Stimulated activated CD4-positive, alpha-beta T cell treated with anti-CD3 and anti-CD28 coated beads, Interleukin-4, amount 100 ng/mL, for 48 hours (primary cell): Measurements from ENCODE around the gene EPOP.

Experiments
- DNase-seq, 2 donors: peaks; one replicate each; pipeline ENCODE4 v3.0.0-alpha.2; 2020; ENCODE audit warnings: low read depth in 2 of 2

EPOP gene

DNA sequence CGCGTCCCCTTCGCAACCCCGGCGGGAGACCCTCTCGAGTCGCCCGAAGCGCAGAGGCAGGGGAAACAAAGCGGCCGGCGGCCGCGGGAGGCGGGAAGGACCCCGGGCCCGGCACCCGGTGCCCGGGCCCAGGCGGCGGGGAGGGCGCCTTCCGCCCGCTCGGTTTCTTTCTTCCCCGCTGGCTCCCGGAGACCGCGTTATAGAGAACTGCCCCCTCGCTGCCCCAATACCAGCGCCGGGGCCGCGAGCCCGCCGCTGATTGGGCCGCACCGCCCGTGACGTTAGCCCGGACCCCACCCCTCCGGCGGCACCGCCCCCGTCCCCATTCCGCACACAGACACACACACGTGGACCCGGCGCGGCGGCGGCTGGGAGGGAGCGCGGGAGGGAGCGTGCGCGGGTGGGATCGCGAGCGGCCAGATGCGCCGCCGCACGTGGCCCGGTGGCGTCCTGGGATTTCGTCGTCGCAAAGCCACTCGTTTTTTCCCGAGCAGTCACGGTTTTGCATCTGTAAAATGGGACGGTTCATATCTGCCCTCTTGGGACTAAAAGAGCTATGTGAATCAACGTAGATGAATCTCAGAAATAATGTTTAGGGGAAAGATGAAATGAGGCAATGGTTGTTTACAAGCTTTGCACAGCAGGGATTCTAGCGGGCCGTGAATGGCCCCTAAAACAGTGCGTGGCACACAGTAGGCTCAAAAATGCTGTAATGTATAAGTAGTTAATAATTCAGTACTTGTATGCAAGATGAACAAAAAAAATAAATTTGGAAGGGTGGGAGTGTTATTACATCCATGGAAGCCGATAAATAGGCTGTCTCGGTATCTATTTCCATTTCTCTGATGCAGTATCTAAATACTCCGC is at the start of gene EPOP:
Gene EPOP, minus strand, starts transcription at position 209 of the 867 bp plus-strand sequence. CDS start 462 bp downstream, outside the sequence.
- DNase-seq: peak; percentile 90 to 92

DNA sequence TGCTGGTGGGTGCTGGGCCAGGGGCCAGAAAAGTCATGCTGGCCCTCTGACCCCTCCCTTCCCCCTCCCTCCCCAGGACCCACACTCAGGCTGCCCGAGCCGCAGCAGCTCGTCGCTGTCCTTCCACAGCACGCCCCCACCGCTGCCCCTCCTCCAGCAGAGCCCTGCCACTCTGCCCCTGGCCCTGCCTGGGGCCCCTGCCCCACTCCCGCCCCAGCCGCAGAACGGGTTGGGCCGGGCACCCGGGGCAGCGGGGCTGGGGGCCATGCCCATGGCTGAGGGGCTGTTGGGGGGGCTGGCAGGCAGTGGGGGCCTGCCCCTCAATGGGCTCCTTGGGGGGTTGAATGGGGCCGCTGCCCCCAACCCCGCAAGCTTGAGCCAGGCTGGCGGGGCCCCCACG is 47.0 kb upstream of the EPOP start:
- DNase-seq: no peak

DNA sequence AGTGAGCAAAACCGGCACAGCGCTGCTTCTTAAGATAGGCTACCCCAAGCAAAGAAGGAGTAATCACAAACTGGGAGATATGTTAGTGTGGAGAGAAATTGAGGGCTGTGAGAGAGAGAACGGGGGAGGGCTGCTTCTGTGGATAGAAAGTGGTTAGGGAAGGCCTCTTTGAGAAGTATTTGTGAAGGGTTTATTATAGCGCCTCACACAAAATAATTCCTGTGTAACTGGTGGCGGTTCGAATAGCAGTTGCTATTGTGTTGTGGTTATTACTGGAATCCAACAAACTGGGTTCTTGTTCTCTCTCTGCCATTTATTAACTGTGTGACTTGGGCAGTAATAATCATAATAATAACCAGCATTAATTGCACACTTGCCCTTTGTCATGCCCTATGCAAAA is 46.2 kb upstream of the EPOP start:
- DNase-seq: no peak

DNA sequence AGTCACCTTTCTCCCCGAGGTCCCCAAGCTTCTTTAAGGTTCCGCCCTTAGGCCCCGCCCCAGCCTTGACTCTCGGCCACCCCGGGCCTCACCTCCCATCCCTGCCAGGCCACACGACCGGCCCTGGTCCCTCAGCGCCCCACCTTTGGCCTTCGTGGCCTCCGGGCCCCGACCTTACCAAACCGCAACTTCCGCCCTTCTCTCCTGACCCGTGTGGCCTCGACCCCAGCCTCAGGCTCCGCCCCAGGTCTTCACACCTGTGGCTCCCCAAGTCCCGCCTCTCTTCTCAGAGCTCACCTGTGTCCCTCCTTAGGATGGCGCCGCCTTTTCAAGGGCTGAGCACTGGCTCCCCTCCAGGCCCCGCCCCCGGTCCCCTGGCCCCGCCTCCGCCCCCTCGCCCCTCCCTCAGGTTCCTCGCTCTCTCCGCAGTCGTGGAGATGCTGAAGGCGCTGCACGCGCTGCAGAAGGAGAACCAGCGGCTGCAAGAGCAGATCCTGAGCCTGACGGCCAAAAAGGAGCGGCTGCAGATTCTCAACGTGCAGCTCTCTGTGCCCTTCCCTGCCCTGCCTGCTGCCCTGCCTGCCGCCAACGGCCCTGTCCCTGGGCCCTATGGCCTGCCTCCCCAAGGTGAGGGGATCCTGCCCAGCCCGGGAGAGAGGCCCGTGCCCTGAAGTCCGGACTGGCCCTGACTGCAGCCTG is 45.3 kb upstream of the EPOP start:
- DNase-seq: no peak

DNA sequence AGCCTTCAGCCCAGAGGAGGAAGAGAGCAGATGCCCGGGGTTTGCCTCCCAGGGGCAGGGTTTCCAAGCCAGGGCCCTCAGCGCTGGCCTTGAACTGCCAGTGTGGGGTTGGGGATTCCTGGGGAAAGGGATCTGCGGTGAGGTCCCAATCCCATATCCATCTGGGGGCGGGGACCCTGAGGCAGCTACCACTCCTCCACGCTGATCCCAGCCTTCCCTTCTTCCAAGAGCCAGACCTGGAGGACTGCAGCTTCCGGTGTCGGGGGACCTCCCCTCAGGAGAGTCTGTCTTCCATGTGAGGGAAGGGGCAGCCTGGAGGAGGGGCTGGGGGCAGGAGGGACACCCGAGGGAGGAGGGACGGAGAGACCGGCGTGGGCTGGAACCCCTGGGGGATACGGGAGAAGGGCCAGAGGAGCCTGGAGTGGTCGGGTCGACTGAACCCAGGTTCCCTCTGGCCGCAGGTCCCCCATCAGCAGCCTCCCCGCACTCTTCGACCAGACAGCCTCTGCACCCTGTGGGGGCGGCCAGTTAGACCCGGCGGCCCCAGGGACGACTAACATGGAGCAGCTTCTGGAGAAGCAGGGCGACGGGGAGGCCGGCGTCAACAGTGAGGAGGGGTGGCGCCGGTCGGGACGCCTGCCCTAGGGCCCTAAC is 44.7 kb upstream of the EPOP start:
- no peak for DNase-seq

DNA sequence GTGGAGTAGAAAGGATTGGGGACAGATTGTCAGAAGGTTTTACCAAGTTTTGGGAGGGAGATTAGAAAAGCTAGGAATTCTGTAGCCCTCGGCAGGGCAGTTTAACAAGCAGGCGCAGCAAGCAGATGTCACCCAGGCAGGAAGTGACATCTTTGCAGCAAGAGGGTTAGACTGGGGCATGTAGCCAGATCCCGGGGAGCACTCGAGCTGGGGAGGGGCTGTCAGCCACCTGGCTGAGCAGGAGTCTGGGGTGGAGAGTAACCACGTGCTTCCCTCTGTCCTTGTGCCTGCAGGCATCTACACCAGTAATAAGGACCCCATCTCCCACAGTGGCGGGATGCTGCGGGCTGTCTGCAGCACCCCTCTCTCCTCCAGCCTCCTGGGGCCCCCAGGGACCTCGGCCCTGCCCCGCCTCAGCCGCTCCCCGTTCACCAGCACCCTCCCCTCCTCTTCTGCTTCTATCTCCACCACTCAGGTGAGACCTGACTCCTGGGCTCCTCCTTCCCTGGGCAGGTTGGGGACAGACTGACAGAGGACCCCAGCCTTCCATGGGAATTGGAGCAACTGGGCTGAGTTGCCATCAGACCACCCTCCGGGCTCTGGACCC is 42.5 kb upstream of the EPOP start:
- no peak for DNase-seq

DNA sequence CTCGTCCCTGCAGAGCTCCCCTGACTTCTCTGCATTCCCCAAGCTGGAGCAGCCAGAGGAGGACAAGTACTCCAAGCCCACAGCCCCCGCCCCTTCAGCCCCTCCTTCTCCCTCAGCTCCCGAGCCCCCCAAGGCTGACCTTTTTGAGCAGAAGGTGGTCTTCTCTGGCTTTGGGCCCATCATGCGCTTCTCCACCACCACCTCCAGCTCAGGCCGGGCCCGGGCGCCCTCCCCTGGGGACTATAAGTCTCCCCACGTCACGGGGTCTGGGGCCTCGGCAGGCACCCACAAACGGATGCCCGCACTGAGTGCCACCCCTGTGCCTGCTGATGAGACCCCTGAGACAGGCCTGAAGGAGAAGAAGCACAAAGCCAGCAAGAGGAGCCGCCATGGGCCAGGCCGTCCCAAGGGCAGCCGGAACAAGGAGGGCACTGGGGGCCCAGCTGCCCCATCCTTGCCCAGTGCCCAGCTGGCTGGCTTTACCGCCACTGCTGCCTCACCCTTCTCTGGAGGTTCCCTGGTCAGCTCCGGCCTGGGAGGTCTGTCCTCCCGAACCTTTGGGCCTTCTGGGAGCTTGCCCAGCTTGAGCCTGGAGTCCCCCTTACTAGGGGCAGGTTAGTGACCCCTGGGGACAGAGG is 41.7 kb upstream of the EPOP start:
- no peak for DNase-seq

DNA sequence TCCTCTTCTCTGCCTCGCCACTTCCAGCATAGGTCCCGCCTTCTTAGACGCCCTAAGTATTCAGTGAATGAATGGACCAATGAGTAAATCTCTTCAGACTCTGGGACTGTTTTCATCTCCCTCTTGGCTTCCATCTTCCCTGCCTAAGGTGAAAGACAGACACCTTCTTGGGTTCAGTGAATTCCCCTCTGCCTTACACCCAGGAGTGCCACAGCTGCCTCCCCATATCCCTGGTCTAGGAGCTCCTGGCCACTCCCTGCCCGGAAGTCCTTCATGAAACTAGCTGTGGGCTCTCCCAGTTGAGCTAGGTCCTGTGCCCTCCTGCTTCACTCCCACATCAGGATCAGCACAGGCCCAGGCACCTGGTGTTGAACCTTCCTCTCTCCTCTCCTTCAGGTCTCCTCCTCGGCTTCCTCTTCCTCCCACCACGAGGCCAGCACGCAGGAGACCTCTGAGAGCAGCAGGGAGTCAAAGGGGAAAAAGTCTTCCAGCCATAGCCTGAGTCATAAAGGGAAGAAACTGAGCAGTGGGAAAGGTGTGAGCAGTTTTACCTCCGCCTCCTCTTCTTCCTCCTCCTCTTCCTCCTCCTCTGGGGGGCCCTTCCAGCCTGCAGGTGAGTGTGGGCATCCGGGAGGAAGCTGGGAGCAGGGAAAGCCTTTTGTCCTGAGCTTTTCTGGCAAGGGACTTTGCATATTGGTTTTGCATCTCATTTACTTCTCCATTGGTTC is 40.6 kb upstream of the EPOP start:
- no peak for DNase-seq

DNA sequence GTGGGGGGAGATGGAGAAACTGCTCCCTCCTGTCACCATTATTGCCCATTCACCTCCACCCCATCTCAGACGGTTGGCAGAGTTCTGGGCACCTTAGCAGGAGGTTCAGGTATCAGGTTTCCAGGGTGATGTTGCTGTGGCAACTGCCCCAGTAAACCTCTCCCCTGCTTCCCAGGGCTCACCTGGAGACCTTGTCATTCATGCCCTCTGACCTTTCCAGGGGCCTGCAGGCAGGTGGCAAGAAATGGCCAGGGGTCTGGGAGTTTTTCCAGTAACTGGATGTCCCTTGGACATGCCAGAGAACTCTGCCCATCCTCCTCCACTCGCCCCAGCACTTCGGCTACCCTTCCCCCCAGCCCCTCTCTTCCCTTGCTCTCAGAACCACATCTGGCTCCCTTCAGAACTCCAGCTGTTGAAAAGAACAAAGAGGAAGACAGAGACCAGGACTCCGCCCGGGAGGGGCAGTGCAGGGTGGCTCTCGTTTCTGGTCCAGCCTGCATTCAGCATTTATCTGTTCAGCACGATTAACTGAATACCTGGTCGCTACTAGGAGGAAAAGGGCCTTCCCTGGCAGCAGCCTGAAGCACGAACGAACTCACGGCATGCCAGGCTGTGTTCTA is 38.8 kb upstream of the EPOP start:
- DNase-seq: no peak

DNA sequence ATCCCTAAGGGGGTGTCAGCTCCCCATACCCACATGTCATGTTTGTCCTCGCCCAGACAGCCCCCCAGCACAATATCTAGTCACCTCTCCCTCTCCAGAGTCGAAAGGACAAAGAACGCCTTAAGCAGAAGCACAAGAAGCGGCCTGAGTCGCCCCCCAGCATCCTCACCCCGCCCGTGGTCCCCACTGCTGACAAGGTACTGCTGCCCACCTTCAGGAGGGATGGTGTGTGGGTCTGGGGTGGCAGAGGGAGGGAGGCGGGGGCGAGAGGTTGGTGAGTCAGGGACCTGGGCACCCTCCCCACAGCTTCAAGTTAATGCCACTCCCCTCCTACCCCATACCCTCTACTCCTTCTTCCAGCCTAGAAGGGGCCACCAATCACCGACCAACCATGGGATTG is 37.8 kb upstream of the EPOP start:
- DNase-seq: no peak

DNA sequence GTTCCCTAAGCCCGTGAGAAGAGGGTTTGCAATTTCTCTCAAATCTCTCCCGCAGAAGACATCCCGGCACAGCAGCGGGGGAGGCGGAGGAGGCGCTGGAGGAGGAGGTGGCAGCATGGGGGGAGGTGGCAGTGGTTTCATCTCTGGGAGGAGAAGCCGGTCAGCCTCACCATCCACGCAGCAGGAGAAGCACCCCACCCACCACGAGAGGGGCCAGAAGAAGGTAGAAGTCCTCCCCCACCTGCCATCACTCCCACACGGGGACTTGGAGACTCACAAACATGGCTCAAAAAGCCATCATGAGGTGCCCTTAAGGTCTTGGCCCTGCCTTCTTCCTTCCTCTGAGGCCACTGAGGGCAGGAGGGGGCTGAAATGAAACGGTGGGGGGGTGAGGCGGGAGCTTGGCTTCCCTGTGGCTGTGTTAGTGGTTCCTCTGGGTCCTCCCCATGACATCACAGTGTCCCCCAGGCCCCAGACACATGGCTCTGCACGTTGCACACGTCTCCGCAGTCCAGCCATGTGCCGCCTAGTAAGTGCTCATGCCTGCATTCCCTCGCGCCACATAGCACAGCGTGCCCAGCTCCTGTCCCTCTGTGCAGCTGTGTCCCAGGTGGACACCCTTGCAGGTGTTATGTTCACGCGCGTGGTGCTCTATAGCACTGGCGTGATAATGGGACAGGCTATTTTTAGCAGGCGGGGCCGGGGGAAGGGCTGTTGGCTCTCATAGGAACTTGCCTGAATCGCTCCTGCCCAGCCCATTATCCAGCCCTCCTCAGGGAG is 37.2 kb upstream of the EPOP start:
- DNase-seq: no peak

DNA sequence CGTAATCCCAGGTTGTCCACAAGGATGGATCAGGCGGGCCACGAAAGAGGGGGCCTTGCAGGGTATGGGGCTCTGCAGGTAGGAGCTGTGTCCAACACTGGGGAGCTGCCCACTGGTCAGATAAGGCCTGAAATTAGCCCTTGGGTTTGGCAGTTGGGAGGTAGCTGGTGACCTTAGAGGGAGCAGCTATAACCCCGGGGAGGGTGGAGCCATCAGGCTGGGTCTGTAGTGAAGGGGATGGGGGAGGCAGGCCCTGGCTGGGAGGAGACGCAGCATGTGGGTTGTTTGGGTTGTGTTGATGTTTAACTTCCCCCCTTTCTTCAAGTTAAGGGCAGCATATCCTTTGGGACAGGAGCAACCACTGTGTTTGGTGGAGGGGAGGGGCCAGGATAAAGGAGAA is 36.2 kb upstream of the EPOP start:
- DNase-seq: no peak

DNA sequence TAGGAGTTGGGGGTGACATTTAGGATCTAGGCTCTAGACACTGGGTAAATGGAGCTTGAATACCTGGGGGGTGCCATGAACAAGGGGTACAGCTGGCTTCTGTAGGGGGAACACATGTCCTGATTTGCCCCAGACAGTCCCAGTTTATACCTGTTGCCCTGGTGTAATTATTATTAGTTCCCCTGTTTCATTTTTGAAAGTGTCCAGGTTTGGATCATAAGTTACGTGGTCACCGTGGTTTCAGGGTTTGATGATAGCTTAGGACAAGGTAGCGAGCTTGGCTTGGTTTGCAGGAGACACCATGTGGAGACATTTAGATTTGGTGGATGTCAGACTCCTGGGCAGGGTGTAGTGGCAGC is 35.8 kb upstream of the EPOP start:
- DNase-seq: no peak

DNA sequence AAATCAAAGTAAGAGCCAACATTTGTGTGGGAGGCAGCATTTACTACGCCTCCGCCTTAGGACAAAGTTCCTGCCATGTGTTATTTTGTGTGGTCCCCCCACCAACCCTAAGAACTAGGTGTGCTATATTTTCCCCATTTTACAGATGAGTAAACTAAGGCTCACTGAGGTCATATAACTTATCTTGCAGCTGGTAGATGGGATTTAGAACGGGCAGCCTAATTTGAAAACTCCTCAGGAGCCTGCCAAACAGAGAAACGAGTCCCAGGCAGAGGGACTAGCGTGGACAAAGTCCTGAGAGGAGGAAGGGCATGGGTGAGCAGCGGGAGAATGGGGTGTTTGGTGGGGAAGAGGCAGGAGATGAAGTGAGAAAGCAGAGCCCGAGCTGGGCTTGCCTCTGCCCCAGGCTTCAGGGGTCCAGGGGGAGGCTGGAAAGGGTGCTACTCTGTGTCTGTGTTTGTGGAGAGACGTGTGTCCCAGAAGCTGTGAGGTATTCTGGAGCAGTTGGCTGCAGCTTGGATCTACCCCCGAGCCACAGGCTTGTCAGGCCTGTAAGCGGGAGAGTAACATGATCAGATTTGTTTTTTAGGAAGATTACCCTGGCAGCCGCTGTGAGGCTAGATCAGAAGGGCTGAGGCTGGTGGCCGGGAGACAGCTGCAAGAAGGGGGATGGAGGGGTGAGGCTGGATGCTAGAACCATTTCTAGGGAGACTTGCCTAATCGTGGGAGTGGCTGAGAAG is 35.3 kb upstream of the EPOP start:
- no peak for DNase-seq

DNA sequence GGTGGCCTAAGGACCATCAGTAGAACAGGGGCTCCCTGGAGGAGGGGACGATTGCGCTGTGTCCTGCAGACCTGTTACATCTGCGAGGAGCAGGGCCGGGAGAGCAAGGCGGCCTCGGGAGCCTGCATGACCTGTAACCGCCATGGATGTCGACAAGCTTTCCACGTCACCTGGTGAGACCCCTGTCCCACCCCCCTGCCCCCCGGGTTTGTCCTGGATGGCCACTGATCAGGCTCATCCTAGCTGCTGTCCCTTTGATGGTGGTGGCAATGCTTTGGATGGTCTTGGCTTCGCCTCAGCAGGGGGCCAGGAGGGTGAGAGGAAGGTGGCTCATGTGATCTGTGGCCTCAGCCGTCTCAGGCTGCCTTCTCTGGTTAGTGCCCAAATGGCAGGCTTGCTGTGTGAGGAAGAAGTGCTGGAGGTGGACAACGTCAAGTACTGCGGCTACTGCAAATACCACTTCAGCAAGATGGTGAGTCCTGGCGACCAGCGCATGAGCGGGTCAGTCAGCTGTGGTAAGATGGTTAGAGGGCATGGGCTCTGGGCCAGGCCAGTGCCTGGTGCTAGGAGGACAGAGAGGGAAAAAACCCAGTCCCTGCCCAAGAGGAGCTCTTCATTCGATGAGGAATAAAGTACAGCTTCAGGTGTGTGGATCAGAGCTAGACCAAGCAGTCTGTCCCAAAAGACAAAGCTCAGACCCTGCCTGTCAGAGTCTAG is 34.5 kb upstream of the EPOP start:
- DNase-seq: no peak

DNA sequence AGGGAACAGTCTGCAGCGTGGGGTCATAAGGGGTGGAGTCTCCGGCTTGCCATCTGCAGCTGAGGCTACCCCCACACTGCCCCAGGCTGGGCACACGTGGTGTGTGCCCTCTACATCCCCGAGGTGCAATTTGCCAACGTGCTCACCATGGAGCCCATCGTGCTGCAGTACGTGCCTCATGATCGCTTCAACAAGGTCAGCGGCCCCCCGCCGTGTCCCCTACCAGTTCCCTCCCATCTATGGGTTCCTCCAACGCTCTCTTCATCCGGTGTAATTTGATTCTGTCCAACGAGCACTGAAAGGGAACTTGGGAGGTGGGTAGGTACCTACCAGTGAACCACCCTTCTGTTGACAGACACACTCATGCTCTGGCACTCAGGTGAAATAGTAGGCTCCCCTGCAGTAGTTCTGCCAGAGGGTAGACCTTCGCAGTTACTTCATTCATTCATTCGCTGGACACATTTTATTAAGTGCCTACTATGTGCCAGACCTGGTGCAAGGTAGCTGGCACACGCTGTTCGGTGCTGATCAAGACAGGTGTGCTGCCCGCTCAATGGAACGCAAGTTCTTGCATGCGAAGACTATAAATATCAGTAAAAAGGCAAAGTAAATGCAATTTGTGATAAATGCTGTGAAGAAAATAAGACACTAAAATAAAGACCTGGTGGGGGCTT is 33.1 kb upstream of the EPOP start:
- no peak for DNase-seq

DNA sequence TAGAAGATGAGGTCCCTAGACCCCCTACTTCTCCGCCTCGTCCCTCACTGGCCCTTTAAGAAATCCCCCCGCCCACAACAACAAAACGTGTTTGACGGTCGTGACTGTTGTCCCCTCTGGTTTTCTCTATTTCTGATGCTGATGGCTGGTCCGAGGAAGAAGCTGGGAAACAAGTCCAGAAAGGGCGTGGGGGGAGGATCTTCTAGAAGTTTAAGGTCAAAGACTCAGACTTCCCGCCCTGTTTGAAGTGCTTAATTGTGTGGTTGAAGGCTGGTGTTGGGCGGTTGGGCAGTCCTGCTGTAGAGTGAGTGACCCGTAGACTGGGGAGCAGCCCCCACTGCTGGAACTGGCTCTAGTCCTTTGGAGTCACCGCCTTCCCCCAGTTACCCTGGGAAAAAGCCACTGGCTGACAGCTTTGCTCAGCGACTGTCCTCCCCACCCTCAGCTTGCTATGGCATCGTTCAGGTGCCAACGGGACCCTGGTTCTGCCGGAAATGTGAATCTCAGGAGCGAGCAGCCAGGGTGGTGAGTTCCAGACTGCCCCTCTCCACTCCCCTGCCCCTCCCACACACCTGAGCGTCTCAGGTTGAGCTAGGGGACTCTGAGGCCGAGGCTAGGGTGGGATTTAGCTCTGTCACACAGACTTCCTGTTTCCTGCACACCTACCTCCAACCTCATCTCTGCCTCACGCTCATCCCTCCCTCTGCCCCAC is 31.9 kb upstream of the EPOP start:
- DNase-seq: peak in 1 of 2 donors; percentile 16
